Left ventricle myocardium inferior (tissue), 1 donor: ENCODE results near the gene SRSF5. TPM values are rescaled to one million over a fixed set of nuclear protein-coding genes. Genes with fewer than 3 reads are reported as not detected.

Experiments used
- DNase-seq: peaks from one replicate; pipeline ENCODE4 v3.0.0-alpha.2; 2020
- H3K27ac ChIP-seq: fragments of 200-600 bp; replicated peaks from 2 replicates; pipeline ENCODE4 v1.8.0; 2021
- H3K27me3 ChIP-seq: fragments of 200-600 bp; 2 replicates; pipeline ENCODE4 v1.8.0; 2021; ENCODE audit warnings: low read depth
- H3K36me3 ChIP-seq: fragments of 200-600 bp; 2 replicates; pipeline ENCODE4 v1.8.0; 2021
- H3K4me1 ChIP-seq: fragments of 200-600 bp; 2 replicates; pipeline ENCODE4 v1.8.0; 2021
- H3K4me3 ChIP-seq: fragments of 200-600 bp; 2 replicates; pipeline ENCODE4 v1.8.0; 2021; ENCODE audit warnings: mild to moderate bottlenecking, moderate library complexity
- H3K9me3 ChIP-seq: fragments of 200-600 bp; replicated peaks from 2 replicates; pipeline ENCODE4 v1.8.0; 2021
- intact Hi-C: fragments of 100-400 bp; cut with micrococcal nuclease; formaldehyde crosslinking; loops from one replicate; pipeline ENCODE4 v1.11.0; 2022
- total RNA-seq: library from RNA; stranded (reverse); fragmentation: NEBNext Ultra II Directional; extraction: Animal tissue kit (Norgen Biotek cat#: 25700); gene quantifications from one replicate; pipeline ENCODE4 v1.2.1, GENCODE V29; 2021
- TF ChIP-seq, protein P1 (sequence below): fragments of 200-600 bp; IDR thresholded peaks from 2 replicates; pipeline ENCODE4 v1.8.0; 2021; ENCODE audit warnings: antibody characterized with exemption, mild to moderate bottlenecking, borderline replicate concordance
- donor health status: DM: no; HTN: yes; CAD: no; lungs with severe emphysema.

The SRSF5 gene
- total RNA-seq, 1 donor from 2014 or later, result 167 TPM

DNA sequence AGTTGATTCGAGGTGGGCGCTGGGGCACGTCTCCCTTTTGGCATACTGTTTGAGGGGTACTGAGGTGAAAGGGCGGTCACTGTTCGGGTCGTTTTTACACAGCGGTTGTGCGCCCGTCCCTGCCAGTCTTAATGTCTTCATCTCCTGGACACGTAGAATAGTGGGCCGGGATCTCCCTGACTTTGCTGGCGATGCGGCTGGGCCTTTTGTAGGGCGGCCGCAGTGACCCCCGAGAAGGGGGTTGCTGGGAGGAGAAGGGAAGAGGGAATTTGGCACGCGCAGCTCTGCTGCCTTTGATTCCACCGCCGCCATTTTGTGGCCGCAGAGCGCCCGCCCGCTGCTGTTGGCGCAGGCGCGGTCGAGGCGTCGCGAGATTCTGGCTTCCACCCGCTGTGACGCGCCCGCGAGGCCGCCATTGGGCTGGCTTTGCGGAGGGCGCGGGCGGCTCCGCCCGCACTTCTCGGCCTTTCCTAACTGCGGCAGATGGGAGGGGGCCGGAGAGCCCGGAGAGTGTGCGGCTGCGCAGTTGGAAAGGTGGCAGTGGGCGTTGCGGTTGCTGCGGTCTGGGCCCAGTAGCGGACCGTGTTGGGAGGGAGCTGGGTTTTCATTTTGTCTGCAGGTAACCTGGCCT, 542 bp downstream of the SRSF5 start:
- peak overlapping the region; percentile 78 for H3K4me3 ChIP-seq
- H3K36me3 ChIP-seq, result peaks cover 48% of the 10 kb centered on the region
- peak; percentile 89 for DNase-seq
- peak overlapping the region; percentile 97 for H3K27ac ChIP-seq
- intact Hi-C loops, result no loop called here
- TF ChIP-seq, protein P1, sequence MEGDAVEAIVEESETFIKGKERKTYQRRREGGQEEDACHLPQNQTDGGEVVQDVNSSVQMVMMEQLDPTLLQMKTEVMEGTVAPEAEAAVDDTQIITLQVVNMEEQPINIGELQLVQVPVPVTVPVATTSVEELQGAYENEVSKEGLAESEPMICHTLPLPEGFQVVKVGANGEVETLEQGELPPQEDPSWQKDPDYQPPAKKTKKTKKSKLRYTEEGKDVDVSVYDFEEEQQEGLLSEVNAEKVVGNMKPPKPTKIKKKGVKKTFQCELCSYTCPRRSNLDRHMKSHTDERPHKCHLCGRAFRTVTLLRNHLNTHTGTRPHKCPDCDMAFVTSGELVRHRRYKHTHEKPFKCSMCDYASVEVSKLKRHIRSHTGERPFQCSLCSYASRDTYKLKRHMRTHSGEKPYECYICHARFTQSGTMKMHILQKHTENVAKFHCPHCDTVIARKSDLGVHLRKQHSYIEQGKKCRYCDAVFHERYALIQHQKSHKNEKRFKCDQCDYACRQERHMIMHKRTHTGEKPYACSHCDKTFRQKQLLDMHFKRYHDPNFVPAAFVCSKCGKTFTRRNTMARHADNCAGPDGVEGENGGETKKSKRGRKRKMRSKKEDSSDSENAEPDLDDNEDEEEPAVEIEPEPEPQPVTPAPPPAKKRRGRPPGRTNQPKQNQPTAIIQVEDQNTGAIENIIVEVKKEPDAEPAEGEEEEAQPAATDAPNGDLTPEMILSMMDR, result no peak
- no peaks in the 10 kb centered on the region for H3K9me3 ChIP-seq
- no peaks in the 10 kb centered on the region for H3K27me3 ChIP-seq
- peaks cover 64% of the 10 kb centered on the region for H3K4me1 ChIP-seq

DNA sequence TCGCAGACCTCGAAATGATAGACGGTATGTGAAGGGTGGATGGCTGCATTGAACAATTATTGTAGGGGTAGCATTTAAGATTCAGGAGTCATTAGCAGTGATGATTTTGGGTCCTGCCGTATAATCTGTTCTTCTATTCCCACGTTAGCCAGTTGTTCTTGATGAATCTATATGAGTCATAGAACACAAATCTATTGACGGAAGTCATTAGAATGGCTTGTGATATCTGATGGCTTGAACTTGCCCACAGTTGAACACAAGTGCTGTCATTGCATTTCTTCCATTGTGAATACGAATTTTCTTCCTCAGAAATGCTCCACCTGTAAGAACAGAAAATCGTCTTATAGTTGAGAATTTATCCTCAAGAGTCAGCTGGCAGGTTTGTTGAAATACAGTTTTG, 1.9 kb downstream of the SRSF5 start:
- Histone ChIP-seq H3K4me1 (peaks cover 76% of the 10 kb centered on the region), H3K27ac (peak overlapping the region; percentile 97), H3K4me3 (peak overlapping the region; percentile 78), H3K36me3 (peaks cover 62% of the 10 kb centered on the region), H3K9me3 (no peaks in the 10 kb centered on the region), H3K27me3 (no peaks in the 10 kb centered on the region)
- intact Hi-C loops, result no loop called here
- TF ChIP-seq, protein P1, result no peak
- no peak for DNase-seq

DNA sequence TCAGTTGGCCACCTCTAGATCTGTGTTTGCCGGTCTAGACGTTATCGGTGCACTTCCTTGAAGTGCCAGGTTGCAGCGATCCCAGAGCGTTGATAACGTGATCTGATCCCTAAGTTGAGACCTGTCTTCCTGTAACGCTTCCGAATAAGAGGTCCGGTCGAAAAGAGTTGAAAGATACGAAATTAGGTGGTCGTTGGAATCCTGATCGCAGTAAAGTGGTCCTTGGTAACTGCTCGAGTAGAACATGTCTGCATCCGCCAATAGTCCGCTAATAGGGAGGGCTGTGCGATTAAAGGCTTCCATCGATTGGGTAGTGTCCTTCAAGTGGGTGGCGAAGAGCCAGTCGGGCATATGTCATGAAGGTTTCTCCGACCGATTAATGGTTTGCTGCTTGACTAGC, 2.7 kb downstream of the SRSF5 start:
- no peak for DNase-seq
- intact Hi-C loops, result no loop called here
- Histone ChIP-seq H3K27me3 (no peaks in the 10 kb centered on the region), H3K9me3 (no peaks in the 10 kb centered on the region), H3K36me3 (peaks cover 70% of the 10 kb centered on the region), H3K27ac (no peak overlapping the region), H3K4me1 (peaks cover 82% of the 10 kb centered on the region), H3K4me3 (peak overlapping the region; percentile 78)
- TF ChIP-seq, protein P1, result no peak

DNA sequence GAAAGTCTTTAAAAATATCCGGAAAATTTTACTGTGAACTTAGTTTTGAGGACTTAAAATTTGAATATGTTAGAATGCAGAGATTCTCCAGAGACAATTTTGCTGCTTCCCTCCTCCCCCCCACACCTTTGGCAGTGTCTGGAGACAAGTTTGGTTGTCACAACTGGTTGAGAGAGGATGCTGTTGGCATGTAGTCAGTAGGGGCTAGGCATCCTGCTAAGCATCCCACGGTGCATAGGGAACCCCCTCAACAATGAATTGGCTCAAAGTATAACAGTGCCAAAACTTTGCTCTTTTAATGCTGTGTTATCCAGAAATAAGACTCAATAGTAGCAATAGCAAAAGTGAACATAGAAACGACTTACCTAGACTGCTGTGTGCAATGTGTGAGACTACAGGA, 3.6 kb downstream of the SRSF5 start:
- TF ChIP-seq, protein P1, result no peak
- DNase-seq, result no peak
- H3K27ac ChIP-seq, result no peak overlapping the region
- peaks cover 89% of the 10 kb centered on the region for H3K4me1 ChIP-seq
- H3K9me3 ChIP-seq, result no peaks in the 10 kb centered on the region
- H3K36me3 ChIP-seq, result peaks cover 79% of the 10 kb centered on the region
- H3K4me3 ChIP-seq, result no peak overlapping the region
- intact Hi-C loops, result no loop called here
- H3K27me3 ChIP-seq, result no peaks in the 10 kb centered on the region

DNA sequence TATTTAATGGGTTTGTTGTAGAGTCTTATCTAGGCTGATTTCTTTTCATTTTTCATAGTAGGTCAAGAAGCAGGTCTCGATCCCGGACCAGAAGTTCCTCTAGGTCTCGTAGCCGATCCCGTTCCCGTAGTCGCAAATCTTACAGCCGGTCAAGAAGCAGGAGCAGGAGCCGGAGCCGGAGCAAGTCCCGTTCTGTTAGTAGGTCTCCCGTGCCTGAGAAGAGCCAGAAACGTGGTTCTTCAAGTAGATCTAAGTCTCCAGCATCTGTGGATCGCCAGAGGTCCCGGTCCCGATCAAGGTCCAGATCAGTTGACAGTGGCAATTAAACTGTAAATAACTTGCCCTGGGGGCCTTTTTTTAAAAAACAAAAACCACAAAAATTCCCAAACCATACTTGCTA, 4.2 kb downstream of the SRSF5 start:
- Histone ChIP-seq H3K36me3 (peaks cover 85% of the 10 kb centered on the region), H3K4me3 (no peak overlapping the region), H3K4me1 (peaks cover 92% of the 10 kb centered on the region), H3K9me3 (no peaks in the 10 kb centered on the region), H3K27me3 (no peaks in the 10 kb centered on the region), H3K27ac (no peak overlapping the region)
- DNase-seq, result no peak
- TF ChIP-seq, protein P1, result no peak
- intact Hi-C loops, result no loop called here
